ENCODE data around the gene TMEM132A.

DNA sequence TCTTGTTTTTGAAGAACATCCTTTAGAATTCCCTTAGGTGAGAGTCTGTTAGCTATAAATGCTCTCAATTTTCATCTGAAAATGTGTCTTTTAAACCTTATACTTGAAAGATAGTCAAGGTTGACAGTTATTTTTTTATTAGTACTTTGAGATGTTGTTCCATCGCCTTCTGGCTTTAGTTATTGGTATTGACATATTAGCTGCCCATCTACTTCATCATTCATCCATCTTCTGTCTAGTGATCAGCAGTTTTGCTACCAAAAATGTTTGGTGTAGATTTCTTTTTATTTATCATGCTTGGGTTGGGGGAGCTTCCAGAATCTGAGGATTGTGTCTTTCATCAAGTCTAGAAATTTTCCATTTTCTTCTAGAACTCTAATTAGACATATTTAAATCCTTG lies 44.0 kb downstream of the TMEM132A start:
- TF ChIP-seq, protein P1, sequence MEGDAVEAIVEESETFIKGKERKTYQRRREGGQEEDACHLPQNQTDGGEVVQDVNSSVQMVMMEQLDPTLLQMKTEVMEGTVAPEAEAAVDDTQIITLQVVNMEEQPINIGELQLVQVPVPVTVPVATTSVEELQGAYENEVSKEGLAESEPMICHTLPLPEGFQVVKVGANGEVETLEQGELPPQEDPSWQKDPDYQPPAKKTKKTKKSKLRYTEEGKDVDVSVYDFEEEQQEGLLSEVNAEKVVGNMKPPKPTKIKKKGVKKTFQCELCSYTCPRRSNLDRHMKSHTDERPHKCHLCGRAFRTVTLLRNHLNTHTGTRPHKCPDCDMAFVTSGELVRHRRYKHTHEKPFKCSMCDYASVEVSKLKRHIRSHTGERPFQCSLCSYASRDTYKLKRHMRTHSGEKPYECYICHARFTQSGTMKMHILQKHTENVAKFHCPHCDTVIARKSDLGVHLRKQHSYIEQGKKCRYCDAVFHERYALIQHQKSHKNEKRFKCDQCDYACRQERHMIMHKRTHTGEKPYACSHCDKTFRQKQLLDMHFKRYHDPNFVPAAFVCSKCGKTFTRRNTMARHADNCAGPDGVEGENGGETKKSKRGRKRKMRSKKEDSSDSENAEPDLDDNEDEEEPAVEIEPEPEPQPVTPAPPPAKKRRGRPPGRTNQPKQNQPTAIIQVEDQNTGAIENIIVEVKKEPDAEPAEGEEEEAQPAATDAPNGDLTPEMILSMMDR (conservative IDR thresholded peaks at IDR 0.05; ENCODE audit: low read depth, low read length) = no peak
- TF ChIP-seq EZH2 (IDR thresholded peaks at IDR 0.05; ENCODE audit: low read length, unreplicated experiment) = no peak
- TF ChIP-seq EZH2phosphoT487 (IDR thresholded peaks at IDR 0.05; ENCODE audit: borderline replicate concordance, low read length) = no peak

Measured in PC-3 (cell line).